ENCODE results near the gene ADRA1B.
"Not testable (repeated sequence)": the region's sequence is repeated elsewhere in the genome, so short reads cannot be mapped to it uniquely, and the experiment has no call there.

ADRA1B gene

DNA sequence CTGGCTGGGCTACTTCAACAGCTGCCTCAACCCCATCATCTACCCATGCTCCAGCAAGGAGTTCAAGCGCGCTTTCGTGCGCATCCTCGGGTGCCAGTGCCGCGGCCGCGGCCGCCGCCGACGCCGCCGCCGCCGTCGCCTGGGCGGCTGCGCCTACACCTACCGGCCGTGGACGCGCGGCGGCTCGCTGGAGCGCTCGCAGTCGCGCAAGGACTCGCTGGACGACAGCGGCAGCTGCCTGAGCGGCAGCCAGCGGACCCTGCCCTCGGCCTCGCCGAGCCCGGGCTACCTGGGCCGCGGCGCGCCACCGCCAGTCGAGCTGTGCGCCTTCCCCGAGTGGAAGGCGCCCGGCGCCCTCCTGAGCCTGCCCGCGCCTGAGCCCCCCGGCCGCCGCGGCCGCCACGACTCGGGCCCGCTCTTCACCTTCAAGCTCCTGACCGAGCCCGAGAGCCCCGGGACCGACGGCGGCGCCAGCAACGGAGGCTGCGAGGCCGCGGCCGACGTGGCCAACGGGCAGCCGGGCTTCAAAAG, 55.7 kb downstream of the ADRA1B start:
- no peak for DNase-seq

GRCh38 chr5:159972538-159973362, 56.5 kb downstream of the ADRA1B start:
- DNase-seq = no peak

- DNase-seq = no peak
These were observed 59.3 kb downstream of the ADRA1B start for GRCh38 chr5:159975462-159976019.

GRCh38 chr5:159976921-159977320, 60.6 kb downstream of the ADRA1B start:
- DNase-seq = no peak

DNA sequence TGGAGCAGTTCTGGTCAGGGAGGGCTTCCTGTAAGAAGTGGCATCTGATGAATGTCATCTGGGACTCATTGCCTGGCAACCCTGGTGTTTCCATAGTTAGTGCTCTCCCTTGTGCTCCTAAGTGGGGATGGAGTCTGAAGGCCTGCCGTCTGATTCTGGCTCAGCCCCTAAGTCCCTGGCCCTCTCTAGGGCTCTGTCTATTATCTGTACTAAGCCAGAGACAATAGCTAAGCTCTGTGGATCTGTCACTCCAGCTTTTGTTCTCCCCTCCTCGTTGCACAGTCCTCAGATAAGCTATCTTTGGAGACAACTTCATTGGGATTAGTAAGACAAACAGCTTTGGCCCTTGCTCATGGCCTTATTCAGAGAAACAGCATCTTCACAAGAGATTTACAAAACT, 62.1 kb downstream of the ADRA1B start:
- no peak for DNase-seq

DNA sequence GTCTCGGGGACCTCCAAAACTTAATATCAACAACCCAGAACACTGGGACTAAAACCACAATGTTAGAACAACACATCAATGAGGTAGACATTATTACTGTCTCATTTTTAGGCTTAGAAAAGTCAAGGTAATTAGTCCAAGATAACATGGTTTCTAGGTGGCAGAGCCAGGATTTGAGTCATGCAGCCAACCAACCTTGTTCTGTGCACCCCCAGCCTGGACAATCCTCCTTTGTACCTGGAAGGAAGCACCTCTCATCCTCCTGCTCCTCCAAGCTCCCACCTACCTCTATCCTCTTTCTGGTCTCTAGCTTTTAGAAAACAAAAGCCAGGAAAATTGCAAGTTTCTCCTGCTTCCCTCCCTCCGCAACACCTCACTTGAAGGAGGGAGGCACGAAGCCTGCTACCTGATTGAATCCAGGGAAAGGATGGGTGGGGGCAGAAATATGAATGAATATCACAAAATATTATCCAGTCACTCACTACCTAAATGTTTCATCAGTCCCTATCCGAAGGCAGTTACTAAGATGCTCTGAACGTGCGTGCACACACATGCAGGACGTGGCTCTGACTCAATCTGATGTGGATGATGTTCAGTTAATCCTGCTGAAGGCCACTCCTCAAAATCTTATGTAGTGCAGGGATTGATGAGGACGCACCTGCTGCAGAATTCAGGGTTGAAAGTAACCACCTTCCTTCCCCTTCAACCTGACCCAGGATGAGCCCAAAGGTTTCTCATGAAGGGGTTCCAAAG, 66.3 kb downstream of the ADRA1B start:
- no peak for DNase-seq

DNA sequence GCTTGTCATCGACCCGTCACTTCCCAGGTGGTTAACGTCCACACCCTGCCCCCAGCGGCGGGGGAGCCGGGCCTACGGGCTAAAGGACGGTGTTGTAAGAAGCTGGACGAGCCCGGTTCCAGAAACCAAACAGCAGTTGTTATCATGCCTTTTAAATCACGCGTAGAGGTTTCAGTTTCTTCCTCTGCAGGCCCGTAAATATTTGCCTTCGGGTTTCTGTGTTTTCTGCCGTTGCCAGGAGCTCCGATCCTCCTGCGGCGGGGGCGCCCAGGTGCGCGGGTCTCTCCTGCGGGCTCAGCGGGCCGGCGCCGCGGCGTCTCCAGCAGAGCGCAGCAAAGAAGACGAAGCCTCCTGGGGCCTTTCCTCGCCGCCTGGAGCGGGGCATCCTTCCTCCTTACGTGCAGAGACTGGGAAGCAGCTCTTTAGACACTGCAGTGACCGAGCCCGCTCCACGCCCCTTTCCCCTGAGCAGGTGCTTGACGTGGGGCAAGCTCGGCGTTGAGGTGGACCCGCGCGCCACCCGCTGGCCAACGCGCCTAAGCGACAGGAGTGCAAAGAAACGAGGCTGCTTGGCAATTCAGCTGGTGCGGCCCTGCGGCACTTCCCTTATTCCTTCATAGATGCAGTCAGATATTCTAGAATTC, 70.9 kb downstream of the ADRA1B start:
- peak; percentile 31 for DNase-seq

DNA sequence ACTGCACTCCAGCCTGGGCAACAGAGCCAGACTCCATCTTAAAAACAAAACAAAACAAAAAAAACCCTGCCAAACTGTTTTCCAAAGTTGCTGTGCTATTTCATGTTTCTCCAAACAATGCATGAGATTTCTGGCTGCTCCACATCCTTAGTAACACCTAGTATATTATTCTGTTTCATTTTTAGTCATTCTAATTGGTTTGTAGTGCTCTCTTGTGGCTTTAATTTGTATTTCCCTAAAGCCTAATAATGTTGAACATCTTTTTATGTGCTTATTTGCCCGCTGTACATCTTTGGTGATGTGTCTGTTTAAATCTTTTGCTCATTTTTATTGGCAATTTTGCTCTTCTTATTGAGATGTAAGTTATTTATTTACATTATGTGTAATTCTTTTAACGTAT, 74.2 kb downstream of the ADRA1B start:
- DNase-seq = no peak

DNA sequence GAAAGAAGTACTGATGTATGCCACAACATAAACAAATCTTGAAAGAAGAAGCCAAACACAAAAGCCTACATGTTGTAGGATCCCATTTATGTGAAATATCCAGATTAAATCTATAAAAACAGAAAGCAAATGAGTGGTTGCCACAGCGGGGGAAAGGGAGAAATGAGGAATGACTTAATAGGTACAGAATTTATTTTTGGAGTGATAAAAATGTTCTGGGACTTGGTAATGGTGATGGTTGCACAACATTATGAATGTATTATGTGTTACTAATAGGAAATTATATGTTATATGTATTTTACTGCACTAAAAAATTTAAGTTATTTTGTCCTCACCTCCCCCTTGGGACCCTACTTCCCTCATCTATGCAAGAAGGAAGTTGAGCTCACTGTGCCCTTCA, 76.3 kb downstream of the ADRA1B start:
- no peak for DNase-seq

GRCh38 chr5:159993194-159993593, 76.9 kb downstream of the ADRA1B start:
- DNase-seq = no peak

DNA sequence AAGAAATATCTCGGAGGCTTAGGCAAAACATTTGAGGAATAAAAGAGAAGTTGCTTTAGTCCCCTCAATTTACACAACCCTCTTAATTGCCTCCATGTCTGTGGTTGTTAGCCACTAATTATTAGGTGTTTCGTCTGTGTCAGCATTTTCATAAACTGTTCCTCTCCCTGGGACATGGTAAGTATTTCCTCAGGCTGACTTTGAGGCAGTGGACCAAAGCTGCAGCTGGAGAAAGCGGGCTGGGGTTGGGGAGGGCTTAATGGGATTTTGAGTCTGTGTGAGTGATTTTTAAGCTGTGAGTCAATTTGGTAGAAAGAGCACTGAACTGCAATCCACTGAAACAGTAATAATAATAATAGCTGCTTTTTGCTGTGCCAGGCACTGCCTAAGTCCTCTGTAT, 79.6 kb downstream of the ADRA1B start:
- DNase-seq = no peak

GRCh38 chr5:160001457-160001856, 85.2 kb downstream of the ADRA1B start:
- no peak for DNase-seq

DNA sequence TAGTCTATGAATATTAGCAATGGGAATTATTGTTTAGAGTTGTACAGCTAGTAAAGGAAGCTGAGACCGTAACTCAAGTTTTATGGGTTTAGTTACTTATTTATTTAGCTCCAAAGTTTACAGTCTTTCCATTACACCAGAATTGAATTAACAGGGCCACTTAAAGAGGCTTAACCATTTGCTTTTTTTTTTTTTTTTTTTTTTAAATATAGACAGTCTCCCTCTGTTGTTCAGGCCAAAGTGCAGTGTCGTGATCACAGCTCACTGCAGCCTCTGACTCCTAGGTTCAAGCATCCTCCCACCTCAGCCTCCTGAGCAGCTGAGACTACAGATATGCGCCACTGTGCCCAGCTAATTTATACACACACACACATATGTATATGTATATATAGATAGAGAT, 91.2 kb downstream of the ADRA1B start:
- DNase-seq = no peak

DNA sequence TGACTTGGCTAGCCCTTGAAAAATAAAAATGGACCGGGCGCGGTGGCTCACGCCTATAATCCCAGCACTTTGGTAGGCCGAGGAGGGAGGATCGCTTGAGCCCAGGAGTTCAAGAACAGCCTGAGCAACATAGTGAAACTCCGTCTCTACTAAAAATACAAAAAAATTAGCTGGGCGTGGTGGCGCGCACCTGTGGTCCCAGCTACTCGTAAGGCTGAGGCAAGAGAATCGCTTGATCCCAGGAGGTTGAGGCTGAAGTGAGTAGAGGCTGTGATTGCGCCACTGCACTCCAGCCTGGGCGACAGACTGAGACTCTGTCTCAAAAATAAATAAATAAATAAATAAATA, 92.2 kb downstream of the ADRA1B start:
- DNase-seq = not testable (repeated sequence)

GRCh38 chr5:160008877-160009590, 92.8 kb downstream of the ADRA1B start, which contains the start of gene TTC1:
TTC1 (plus strand) TSS chr5:160009139; CDS start chr5:160010529, 1,390 bp downstream.
- peak; percentile 98 for DNase-seq

- DNase-seq = no peak
These were observed 93.3 kb downstream of the ADRA1B start for GRCh38 chr5:160009591-160009989.

DNA sequence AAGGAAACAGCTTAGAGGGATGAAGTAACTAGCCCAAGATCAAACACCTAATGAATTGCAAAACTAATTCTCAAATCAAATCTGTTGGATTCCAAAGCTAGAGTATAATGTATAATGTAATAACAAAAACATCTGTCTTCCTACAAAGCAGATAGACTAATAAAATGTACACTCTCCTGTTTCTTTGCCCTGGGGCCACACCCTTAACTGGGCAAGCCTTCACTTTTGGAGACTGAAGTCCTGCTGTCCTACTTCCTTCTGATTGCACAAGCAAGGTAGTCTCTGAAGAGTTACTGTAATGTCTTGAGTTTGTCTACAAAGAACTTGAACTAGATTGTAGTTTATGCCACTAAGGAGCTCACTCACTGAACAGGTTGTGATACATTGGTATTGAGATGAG, 95.2 kb downstream of the ADRA1B start:
- DNase-seq = no peak

DNA sequence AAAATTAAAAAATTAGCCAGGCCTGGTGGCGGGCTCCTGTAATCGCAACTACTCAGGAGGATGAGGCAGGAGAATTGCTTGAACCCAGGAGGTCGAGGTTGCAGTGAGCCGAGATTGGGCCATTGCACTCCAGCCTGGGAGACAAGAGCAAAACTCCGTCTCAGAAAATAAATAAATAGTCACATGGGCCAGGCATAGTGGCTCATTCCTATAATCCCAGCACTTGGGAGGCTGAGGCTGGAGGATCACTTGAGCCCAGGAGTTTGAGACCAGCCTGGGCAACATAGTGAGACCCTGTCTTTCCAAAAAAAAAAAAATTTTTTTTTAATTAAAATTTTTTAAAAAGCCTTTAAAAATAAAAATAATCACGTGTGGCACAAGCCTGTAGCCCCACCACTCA, 97.9 kb downstream of the ADRA1B start:
- not testable (repeated sequence) for DNase-seq

- no peak for DNase-seq
These were observed 102.8 kb downstream of the ADRA1B start for GRCh38 chr5:160018945-160019625.

DNA sequence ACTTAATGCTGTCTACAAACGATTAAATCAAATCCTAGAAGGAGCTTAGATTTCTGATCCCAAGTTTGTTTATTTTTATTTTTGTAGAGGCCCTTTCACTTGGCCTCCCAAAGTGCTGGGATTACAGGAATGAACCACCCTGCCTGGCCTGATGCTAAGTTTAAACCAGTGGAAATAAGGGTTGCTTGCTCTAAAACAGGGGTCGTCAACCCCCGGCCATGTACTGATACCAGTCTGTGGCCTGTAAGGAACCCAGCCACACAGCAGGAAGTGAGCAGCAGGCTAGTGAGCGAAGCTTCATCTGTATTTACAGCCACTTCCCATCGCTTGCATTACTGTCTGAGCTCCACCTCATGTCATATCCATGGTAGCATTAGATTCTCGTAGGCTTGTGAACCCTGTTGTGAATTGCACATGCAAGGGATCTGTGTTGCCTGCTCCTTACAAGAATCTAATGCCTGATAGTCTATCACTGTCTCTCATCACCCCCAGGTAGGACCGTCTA, 104.0 kb downstream of the ADRA1B start:
- DNase-seq = no peak

DNA sequence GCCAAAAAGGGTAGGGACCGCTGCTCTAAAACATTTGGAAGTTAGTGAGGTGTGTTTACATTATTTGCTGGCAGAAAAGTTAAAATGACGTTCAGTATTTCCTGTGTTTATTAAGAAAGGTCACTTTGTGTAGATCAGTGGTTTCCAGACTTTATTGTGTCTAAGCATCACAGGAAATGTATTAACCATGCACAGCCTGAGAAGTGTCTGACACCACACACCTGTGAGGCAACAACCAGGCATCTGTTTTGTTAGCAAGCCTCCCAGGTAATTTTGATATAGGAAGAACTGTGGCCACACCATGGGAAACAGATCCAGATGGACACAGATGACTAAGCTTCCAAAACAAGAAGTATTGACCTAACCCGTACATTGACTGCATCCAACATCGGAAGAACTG, 104.7 kb downstream of the ADRA1B start:
- no peak for DNase-seq
